Activated CD4-positive, CD25-positive, alpha-beta regulatory T cell treated with anti-CD3 and anti-CD28 coated beads, Interleukin-2, amount 50 U/mL, for 24 hours (primary cell): ENCODE data around the gene FBXW7.
"Not testable (repeated sequence)": the region's sequence is repeated elsewhere in the genome, so short reads cannot be mapped to it uniquely, and the experiment has no call there.

Experiments
- ATAC-seq, 2 donors: fragments of 150-1000 bp; cut with Tn5 transposase; one replicate each; pipeline ENCODE4 v1.10.0; 2021; ENCODE audit warnings: mild to moderate bottlenecking in 1 of 2, moderate library complexity in 1 of 2

The FBXW7 gene

DNA sequence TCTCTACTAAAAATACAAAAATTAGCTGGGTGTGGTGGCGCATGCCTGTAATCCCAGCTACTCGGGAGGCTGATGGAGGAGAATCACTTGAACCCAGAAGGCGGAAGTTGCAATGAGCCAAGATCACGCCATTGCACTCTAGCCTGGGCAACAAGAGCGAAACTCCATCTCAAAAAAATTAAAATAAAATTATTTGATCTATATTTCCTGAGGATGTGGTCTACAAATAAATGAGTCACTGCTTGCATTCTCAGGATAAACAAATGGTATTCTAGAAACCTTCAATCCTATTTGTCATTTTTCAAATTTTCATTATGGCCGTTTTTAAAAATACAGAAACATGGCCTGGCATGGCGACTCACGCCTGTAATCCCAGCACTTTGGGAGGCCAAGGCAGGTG is 8.6 kb upstream of the FBXW7 start:
- ATAC-seq, result not testable (repeated sequence)

DNA sequence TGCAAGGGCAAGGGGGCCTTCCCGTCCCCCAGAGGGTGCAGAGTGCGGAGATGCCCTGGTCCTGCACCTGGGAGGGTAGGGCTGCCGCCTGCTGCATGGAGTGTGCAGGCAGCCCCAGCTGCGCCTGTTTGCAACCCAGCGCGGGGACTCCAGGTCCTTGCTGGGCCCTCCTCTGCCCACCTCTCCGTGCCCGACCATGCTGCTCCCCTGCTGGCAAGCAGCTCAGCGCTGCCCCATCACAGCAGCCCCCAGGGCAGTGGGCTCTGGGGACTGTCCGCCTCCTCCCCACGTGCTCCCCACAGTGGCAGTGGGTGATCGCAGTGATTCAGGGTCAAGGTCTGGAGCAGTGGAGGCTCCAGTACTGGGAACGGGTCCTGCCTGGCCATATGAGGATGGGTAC is 5.0 kb upstream of the FBXW7 start:
- ATAC-seq, result no peak

DNA sequence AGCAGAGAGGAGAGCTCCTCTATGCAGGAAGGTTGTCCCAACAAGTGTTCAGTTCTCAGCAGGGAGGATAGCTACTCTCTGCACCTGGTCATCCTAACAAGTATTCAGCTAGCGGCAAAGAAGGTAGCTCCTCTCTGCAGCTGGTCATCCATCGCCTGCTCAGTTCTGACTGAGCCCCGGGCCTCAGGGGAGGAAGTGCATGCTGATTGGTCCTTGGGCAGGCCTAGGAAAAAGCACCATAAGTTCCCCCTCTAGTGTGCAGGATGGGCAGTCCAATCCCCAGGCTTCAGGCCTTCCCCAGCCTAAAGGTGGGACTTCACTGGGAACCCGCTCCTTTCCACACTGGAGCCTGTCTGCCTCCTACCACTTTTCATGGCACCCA is 4.4 kb upstream of the FBXW7 start:
- no peak for ATAC-seq

DNA sequence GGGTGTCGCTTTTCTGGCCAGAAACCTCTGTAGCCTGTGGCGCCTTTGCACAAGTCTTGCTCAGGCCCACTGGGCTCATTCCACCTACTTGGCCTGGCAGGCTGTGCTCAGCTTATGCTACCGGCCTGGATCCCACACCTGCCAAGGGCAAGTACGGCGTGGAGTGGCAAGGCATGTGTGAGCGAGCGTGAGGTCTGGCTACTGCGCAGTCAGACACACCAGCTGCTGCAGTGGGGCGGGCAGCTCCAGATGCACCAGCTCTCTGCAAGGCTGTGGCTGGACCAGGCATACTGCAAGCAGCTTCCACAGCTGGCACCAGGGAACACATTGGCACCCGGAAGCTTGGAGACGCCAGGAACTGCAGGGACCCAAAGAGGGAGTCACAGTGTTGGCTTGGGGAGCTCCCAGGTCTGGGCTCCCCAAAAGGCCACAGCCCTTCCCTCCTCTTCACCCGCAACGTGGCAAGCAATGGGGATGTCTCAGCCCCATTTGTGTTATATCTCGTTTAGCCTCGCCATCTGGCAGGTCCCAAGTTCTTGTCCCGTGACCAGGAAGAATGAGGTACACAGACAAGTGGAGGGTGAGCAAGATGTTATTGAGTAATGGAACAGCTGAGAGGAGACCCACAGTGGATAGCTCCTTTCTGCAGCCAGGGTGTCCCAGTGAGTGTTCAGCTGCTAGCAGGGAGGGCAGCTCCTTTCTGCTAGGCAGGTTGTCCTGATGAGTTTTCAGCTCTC is 3.8 kb upstream of the FBXW7 start:
- ATAC-seq, result no peak

DNA sequence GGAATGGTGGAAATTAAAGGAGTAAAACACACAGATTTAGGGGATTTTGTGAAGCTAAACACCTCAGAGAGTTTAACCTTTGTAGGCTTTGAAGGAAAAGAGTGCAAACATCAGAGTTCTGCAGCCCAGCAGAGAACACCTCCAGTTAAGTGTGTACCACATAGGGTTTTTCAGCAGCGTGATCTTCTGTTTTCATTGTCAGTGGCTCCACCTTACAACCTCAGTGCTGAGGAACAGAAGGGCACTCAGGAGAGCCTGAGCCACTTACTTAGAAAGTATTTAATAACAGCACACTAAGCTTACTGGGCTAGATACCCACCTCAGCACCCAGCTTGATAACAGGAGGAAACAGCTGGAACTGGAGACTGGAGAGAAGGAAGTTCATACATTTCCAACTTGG is 2.0 kb upstream of the FBXW7 start:
- no peak for ATAC-seq

DNA sequence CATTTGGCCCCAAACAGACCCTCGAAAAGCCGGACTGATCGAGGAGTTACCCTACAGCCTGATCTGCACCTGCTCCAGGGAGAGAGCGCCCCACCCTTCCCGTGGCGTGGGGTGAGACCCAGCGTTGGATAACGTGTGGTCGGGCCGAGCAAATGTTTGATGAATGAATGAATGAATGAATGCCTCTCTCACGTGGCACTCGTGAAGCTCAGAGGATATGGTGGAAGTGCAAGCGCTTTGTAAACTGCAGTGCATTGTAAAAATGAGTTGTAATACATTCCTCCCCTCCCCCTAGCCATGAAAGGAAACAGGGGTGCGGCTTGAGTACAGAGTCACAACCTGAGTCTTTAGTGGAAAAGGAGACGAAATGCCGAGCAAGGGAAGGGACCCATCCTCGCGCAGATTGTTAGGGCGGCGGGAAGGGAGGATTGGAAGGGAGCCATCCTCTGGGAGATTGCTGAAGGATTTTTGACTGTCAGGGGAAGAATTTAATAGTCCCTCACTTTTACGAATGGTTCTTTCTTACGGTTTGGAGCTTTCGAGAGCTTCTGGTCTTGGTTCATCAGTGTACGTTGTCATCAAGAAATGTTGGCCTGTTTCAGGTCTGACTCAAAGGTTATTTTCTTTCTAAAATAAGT is 772 bp upstream of the FBXW7 start:
- peak; percentile 40 to 45 for ATAC-seq

DNA sequence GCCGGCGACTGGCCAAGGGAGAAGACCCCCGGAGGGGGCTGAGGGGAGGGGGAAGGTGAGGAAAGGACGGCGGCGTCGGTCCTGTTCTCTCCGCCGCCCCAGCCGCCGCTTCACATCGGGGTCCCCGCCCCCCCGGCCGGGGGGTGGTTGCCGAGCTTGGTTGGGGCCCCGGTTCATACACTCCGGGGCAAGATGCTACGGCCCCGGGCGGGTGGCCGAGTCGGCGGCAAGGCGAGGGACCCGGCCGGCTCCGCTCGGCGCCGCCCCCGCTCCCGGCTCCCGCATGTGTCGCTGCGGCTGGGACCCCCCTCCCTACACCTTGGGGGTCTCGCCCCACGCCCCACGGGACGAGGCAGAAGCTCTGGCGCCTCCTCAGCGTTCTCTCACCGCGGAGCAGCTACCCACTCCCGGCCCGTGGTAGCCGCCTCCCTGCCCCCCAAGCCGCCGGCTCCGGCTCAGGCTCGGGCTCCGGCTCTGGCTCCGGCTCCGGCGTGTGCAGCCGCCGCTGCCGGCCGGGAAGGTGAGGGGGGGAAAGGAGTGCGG is 461 bp downstream of the FBXW7 start:
- ATAC-seq, result peak in 1 of 2 donors; percentile 1

DNA sequence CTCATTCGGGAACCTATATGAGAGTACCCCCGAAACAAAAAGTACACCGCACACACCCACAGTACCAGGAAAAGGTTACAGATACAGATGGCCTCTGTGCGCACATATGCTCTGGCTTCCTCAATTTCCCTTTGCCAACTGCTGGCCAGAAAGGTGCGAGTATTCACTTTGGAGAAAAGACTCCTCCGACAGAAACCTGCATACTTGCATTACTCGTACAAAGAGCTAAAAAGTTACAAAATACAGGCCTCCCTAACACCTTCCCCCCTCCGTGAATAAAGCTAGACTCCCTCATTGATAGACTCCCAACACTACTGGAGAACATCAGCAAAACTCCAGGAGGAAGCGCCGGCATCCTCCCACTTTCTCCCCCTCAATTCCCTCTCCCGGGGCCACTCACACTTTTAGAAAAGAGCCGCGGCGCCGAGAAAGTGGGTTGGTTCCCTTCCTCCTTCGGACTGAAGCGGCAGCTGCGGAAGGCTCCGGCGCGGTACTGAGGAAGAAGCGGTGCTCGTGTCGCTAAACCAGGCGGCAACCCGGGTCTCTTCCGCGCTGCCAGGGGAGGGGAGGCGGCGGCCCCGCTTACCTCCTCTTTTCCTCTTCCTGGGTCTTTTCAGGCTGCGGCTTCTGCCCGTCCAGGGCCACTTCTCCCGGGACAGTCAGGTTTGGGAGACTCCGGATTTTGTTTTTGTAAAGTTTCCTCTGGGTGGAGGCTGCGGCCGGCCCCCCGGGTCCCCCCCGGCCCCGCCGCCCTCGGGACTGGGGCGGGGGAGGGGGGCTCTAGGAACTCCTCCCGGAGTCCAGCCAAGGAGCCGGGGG is 1.1 kb downstream of the FBXW7 start:
- no peak for ATAC-seq

DNA sequence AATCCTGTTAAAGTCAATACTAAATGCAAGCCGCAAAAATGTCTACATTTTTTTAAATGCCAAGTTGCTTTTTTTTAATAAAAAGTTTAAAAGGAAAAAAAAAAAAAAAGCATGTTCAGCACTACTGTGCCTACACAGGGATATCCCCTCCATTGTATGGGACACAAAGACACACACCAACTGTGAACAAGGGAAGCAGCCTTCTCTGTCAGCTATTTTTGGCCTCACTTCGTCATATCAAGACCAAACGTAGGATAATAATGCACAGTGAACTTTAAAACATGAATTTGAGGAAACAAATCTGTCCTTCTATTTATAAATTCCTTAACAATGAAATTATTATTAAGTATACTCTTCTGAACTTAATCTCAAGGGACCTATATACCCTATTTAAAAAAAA is 4.4 kb downstream of the FBXW7 start:
- no peak for ATAC-seq

DNA sequence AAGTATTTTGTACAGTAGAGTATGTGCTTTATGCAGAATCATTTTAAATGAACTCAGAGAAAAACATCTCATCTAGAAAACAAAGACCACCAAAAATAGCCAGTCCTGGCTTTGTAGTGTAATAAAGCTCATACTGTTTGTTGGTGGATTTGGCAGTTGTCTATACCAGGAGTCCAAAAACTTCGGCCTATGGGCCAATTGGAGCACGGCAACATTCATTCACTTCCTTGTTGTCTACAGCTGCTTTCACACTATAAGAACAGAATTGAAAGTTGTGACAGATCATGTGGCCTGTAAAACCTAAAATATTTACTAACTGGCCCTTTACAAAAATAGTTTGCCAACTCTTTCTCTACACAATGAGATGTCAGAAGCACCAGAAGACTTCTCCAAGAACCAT is 5.3 kb downstream of the FBXW7 start:
- no peak for ATAC-seq

DNA sequence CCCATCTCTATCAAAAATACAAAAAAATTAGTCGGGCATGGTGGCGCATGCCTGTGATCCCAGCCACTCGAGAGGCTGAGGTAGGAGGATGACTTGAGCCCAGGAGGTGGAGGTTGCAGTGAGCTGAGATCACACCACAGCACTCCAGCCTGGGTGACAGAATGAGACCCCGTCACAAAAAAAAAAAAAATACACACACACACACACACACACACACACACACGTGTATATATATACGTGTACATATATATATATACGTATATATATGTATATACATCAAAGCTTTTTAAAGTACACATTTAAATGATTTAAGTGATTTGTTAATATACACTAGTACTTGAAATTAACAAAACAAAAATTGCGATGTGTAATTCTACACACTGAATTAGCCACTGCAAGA is 6.0 kb downstream of the FBXW7 start:
- no peak for ATAC-seq

DNA sequence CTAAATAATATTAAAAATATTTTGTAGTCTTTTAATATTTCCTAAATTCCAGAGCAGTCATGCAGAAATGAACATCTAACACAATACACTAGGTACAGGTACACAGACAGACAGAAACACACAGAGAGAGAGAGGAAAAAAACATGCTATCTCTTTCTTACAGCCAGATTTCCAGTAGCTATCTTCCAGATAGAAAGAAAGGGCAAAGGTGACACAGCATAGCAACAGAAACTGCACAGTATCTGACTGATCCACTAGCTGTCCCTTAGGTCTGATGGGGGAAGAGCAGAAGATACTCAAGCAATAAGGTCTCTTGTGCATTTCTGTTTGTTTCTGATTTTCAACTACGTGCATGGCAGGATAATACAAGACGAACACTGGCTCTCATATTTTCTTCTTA is 7.8 kb downstream of the FBXW7 start:
- ATAC-seq, result no peak

DNA sequence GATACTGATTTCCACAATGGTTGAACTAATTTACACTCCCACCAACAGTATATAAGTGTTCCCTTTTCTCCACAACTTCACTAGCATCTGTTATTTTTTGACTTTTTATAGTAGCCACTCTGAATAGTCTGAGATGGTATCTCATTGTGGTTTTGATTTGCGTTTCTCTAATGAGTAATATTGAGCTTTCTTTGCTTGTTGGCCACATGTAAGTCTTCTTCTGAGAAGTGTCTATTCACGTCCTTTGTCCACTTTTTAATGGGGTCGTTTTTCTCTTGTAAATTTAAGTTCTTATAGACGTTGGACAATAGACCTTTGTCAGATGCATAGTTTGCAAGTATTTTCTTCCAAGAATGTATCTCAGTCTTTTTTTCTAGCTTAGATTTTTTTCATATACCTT is 10.0 kb downstream of the FBXW7 start:
- ATAC-seq, result peak in 1 of 2 donors; percentile 37

DNA sequence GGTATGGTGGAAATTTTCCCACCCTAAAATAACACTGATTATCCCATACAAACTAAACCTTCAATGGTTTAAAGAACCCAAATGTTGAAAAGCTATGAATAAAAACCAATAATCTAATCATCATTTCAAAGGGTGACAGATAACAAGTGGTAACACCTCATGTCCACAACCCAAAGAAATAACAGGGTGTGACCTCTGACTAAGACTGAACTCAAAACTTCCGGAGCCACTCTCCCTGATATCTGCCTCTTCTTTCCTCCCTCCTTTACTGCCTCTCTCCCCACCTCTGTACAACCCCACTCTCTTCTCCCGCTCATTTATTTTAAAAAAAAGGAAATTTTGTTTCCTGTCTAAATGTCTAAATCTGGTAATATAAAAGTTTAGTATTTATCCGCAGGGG is 11.5 kb downstream of the FBXW7 start:
- ATAC-seq, result peak in 1 of 2 donors; percentile 61

DNA sequence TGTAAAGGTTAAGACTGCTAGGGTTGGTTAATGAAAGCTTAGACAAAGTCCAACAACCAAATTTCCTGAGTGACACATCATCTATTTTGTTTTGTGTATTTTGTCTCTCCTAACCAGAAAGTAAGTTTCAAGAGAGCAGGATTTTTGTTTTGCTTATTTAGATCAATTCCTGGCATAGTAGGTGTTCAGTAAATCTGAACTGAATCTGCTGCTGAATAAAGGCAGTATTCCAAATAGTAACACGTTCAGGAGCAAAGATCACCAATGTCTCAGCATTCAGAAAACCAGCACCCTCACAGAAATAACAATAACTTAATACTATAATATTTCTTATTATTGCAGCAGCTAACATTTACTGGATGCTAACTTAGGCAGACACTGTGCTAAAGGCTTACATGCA is 12.2 kb downstream of the FBXW7 start:
- no peak for ATAC-seq

DNA sequence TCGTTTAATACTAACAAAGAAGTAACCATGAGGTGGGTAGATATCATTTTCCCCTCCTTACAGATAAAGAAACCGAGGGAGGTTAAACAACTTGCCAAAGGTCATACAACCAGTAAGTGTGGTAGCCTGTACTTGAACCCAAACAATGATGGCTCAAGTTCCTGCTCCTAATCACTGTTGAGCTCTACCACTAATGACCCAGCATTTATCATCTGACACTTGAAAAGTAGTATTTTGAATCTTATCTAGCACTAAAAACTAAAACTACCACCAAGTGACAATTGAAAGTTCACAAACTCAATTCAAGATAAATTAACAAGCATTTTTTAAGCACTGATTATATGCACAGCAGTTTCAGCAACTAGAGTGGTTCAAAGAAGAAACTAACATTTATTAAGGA is 13.1 kb downstream of the FBXW7 start:
- peak in 1 of 2 donors; percentile 50 for ATAC-seq

DNA sequence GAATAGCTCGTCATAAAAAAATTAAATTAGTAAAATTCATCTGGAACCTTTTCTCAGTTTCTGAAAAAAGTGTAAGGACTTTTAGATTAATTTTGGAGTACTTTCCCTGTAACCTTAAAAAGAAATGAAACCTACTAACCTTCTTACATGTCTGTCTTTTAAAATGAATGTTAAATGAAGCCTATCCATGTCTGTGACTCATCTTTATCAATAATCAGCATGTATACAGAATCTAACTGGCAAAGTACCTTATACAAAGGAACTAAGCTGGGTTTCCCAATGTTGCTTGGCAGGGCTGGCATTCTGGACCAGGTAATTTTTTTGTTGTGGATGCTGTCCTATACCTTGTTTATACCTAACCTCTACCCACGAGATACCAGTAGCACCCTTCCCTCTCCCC is 13.6 kb downstream of the FBXW7 start:
- ATAC-seq, result no peak

DNA sequence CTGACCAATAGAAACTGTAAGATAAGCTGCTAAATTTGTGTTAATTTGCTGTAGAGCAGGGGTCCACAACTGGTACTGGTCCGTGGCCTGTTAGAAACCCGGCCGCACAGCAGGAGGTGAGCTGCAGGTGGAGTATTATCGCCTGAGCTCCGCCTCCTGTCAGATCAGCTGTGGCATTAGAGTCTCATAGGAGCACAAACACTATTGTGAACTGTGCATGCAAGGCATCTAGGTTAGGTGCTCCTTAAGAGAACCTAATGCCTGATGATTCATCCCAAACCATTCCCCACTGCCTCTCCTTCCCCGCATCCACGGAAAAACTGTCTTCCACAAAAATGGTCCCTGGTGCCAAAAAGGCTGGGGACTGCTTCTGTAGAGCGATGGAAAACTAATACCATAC is 19.7 kb downstream of the FBXW7 start:
- no peak for ATAC-seq

DNA sequence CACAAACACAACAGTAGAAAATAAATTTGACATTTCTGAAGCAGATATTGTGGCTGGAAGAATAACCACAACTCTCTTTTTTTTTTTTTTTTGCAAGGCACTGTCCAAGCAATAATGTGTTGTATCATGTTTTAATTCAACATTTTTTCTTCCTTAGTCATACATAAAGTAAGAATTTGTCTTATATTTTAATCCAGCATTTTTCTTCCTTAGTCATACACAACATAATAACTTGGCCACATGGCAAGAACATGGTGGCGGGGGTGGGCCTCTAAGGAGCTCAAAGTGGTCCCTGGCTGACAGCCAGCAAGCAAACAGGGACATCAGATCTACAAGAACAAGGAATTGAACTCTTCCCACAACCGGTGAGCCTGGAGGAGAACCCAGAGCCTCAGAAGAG is 20.2 kb downstream of the FBXW7 start:
- ATAC-seq, result no peak

DNA sequence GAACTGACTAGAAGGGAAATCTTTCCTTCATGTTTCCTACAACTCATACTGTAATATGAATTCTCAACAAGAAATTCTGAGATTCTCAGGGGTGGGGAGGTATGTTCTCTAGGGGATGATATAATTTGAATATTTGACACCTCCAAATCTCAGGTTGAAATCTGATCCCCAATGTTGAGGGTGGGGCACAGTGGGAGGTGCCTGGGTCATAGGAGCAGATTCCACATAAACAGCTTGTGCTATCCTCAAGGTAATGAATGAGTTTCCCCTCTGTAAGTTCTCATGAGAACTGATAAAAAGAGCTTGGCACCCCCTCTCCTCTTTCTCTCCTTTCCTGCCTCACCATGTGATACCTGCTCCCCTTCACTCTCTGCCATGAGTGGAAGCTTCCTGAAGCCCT is 21.5 kb downstream of the FBXW7 start:
- no peak for ATAC-seq

DNA sequence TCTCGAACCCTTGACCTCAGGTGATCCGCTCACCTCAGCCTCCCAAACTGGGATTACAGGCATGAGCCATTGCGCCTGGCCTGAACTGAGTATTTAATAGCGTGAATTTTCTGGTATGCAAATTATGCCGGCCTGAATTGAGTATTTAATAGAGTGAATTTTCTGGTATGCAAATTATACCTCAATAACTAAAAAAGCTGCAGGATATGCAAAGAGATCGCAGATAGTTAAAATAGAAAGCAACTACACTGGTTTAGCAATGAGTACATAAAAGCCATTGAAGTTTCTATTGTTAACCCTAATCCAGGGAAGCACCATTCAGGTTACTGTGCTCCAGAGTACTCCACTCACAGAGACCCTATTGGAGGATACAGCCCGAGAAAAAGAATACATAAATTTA is 22.8 kb downstream of the FBXW7 start:
- ATAC-seq, result peak; percentile 41 to 68

DNA sequence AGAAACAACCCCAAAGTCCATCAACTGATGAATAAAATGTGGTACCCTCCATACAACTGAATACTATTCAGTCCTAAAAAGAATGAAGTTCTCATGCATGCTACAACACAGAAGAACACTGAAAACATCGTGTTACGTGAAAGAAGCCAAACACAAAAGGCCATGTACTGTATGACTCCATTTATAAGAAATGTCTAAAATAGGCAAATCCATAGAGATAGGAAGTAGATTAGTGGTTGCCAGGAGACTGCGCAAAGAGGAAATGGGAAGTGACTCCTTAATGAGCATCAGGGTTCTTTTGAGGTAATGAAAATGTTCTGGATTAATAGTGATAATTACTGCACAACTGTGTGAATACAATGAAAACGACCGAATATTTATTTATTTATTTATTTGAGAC is 23.4 kb downstream of the FBXW7 start:
- ATAC-seq, result no peak

DNA sequence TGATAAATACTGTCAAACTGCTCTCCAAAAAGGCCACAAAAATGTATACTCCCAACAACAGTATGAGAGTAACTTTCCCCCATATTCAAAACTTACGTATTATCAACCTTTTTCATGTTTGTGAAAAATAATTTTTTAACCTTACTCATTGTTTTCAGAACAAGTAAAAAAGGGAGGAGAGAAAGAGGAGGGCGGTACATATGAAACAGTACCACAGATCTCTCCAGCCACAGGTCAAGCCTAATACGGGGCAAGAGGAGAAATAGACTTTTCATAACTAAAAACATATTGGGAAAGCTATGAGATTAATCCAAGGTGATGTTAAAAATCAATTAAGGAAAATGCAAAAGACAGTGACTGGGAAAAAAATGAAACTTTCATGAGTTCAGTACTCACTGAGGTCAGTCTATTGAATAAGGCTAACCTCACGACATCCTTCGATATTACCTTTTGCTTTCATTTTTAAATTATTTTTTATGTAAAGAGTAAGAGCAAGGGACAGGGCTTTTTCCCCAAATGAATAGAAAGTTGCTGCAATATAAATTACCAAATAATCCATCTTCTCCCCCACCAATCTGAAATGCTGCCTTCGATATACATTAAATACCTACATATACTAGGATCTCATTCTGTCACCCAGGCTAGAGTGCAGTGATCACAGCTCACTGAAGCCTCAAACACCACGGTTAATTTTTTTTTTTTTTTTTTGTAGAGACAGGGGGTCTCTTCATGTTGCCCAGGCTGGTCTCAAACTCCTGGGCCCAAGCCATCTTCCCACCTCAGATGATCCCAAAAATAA is 25.3 kb downstream of the FBXW7 start:
- ATAC-seq, result peak in 1 of 2 donors; percentile 55
